ENCODE measurements around the gene MPPED1.

MPPED1 gene

GRCh38 chr22:43514476-43515157 is 102.8 kb downstream of the MPPED1 start:
- Histone ChIP-seq H3K9me3 (ENCODE audit: insufficient read depth, low read length, severe bottlenecking) (no peaks in the 10 kb centered on the region), H2AFZ (ENCODE audit: low read depth, low read length) (no peak overlapping the region), H3K27ac (ENCODE audit: low read length) (no peak overlapping the region), H3K36me3 (ENCODE audit: insufficient read depth, low read length) (no peaks in the 10 kb centered on the region), H3K4me1 (ENCODE audit: insufficient read depth, low read length) (no peaks in the 10 kb centered on the region), H3K4me3 (ENCODE audit: low read depth in 1 of 2, low read length in 2 of 2) (no peak overlapping the region), H3K4me2 (ENCODE audit: insufficient read depth, low read length) (no peak overlapping the region), H3K79me2 (ENCODE audit: insufficient read depth, low read length) (no peaks in the 10 kb centered on the region), H4K20me1 (ENCODE audit: insufficient read depth, low read length) (peaks cover 5% of the 10 kb centered on the region; the same call in 1 of the 2 replicates), H3K27me3 (ENCODE audit: insufficient read depth, low read length, poor library complexity) (no peaks in the 10 kb centered on the region), H3K9ac (ENCODE audit: low read depth, low read length) (no peak overlapping the region)
- TF ChIP-seq CTCF (IDR thresholded peaks at IDR 0.05; ENCODE audit: borderline replicate concordance, extremely low read depth, low read length, poor library complexity, severe bottlenecking) (no peak), EZH2 (IDR thresholded peaks at IDR 0.05; ENCODE audit: borderline replicate concordance, low read depth, low read length, severe bottlenecking) (no peak)
- no peak for ATAC-seq (ENCODE audit: insufficient read depth, low read depth)
- no peak for DNase-seq

- TF ChIP-seq CTCF (IDR thresholded peaks at IDR 0.05; ENCODE audit: borderline replicate concordance, extremely low read depth, low read length, poor library complexity, severe bottlenecking), result no peak
- TF ChIP-seq EZH2 (IDR thresholded peaks at IDR 0.05; ENCODE audit: borderline replicate concordance, low read depth, low read length, severe bottlenecking), result no peak
- Histone ChIP-seq H3K27ac (ENCODE audit: low read length) (no peak overlapping the region), H3K4me2 (ENCODE audit: insufficient read depth, low read length) (no peak overlapping the region), H3K4me1 (ENCODE audit: insufficient read depth, low read length) (no peaks in the 10 kb centered on the region), H3K79me2 (ENCODE audit: insufficient read depth, low read length) (no peaks in the 10 kb centered on the region), H3K4me3 (ENCODE audit: low read depth in 1 of 2, low read length in 2 of 2) (no peak overlapping the region), H3K36me3 (ENCODE audit: insufficient read depth, low read length) (no peaks in the 10 kb centered on the region), H3K9me3 (ENCODE audit: insufficient read depth, low read length, severe bottlenecking) (no peaks in the 10 kb centered on the region), H3K27me3 (ENCODE audit: insufficient read depth, low read length, poor library complexity) (no peaks in the 10 kb centered on the region), H4K20me1 (ENCODE audit: insufficient read depth, low read length) (peaks cover 5% of the 10 kb centered on the region; the same call in 1 of the 2 replicates), H2AFZ (ENCODE audit: low read depth, low read length) (no peak overlapping the region), H3K9ac (ENCODE audit: low read depth, low read length) (no peak overlapping the region)
- no peak for ATAC-seq (ENCODE audit: insufficient read depth, low read depth)
- no peak for DNase-seq
Measured at GRCh38 chr22:43515411-43515810, 103.6 kb downstream of the MPPED1 start.

- H3K79me2 ChIP-seq (ENCODE audit: insufficient read depth, low read length), result no peaks in the 10 kb centered on the region
- no peak for ATAC-seq (ENCODE audit: insufficient read depth, low read depth)
- H2AFZ ChIP-seq (ENCODE audit: low read depth, low read length), result no peak overlapping the region
- no peaks in the 10 kb centered on the region for H3K4me1 ChIP-seq (ENCODE audit: insufficient read depth, low read length)
- H3K4me2 ChIP-seq (ENCODE audit: insufficient read depth, low read length), result no peak overlapping the region
- H3K9me3 ChIP-seq (ENCODE audit: insufficient read depth, low read length, severe bottlenecking), result no peaks in the 10 kb centered on the region
- no peak overlapping the region for H3K4me3 ChIP-seq (ENCODE audit: low read depth in 1 of 2, low read length in 2 of 2)
- no peak overlapping the region for H3K27ac ChIP-seq (ENCODE audit: low read length)
- TF ChIP-seq EZH2 (IDR thresholded peaks at IDR 0.05; ENCODE audit: borderline replicate concordance, low read depth, low read length, severe bottlenecking), result no peak
- no peak for TF ChIP-seq CTCF (IDR thresholded peaks at IDR 0.05; ENCODE audit: borderline replicate concordance, extremely low read depth, low read length, poor library complexity, severe bottlenecking)
- DNase-seq, result no peak
- H3K27me3 ChIP-seq (ENCODE audit: insufficient read depth, low read length, poor library complexity), result no peaks in the 10 kb centered on the region
- no peak overlapping the region for H3K9ac ChIP-seq (ENCODE audit: low read depth, low read length)
- peaks cover 5% of the 10 kb centered on the region; the same call in 1 of the 2 replicates for H4K20me1 ChIP-seq (ENCODE audit: insufficient read depth, low read length)
- H3K36me3 ChIP-seq (ENCODE audit: insufficient read depth, low read length), result no peaks in the 10 kb centered on the region
Measured at GRCh38 chr22:43515902-43516301, 104.1 kb downstream of the MPPED1 start.
